BE2C (cell line): ENCODE measurements around the gene TMCO1.
"Not testable (repeated sequence)": the region's sequence is repeated elsewhere in the genome, so short reads cannot be mapped to it uniquely, and the experiment has no call there.

Experiments
- DNase-seq: peaks from one replicate; pipeline ENCODE4 v3.0.0-alpha.2; 2020
- H3K27me3 ChIP-seq: fragments of 250-450 bp; sonication (Bioruptor Pico); 2 replicates; pipeline ENCODE4 v1.5.1; 2020; ENCODE audit warnings: mild to moderate bottlenecking
- H3K36me3 ChIP-seq: fragments of 250-450 bp; sonication (Bioruptor Pico); 2 replicates; pipeline ENCODE4 v1.5.1; 2020; ENCODE audit warnings: mild to moderate bottlenecking
- H3K4me1 ChIP-seq: fragments of 250-450 bp; sonication (Bioruptor Pico); 2 replicates; pipeline ENCODE4 v1.5.1; 2020
- H3K4me3 ChIP-seq: 2 replicates; pipeline ENCODE4 v1.5.1; 2011; ENCODE audit warnings: low read depth, low read length
- H3K9me3 ChIP-seq: fragments of 250-450 bp; sonication (Bioruptor Pico); 2 replicates; pipeline ENCODE4 v1.5.1; 2020
- CTCF ChIP-seq: IDR thresholded peaks from 2 replicates; pipeline ENCODE4 v1.5.1; 2012; ENCODE audit warnings: mild to moderate bottlenecking, low read depth, low read length

The TMCO1 gene

GRCh38 chr1:165686121-165686970 is 82.3 kb downstream of the TMCO1 start:
- no peak overlapping the region for H3K4me3 ChIP-seq
- peak; percentile 15; the same call in 1 of the 2 replicates for TF ChIP-seq CTCF
- H3K9me3 ChIP-seq: no peaks in the 10 kb centered on the region
- peaks cover 14% of the 10 kb centered on the region for H3K36me3 ChIP-seq
- H3K4me1 ChIP-seq: no peaks in the 10 kb centered on the region
- DNase-seq: no peak
- H3K27me3 ChIP-seq: no peaks in the 10 kb centered on the region

GRCh38 chr1:165683848-165684485 is 84.7 kb downstream of the TMCO1 start:
- peaks cover 20% of the 10 kb centered on the region for H3K36me3 ChIP-seq
- TF ChIP-seq CTCF: no peak
- no peak for DNase-seq

GRCh38 chr1:165680773-165681172 is 87.9 kb downstream of the TMCO1 start:
- H3K4me3 ChIP-seq, H3K27me3 ChIP-seq, H3K4me1 ChIP-seq, H3K9me3 ChIP-seq, DNase-seq: not testable (repeated sequence)
- H3K36me3 ChIP-seq: peaks cover 22% of the 10 kb centered on the region

More at GRCh38 chr1:165683848-165684485, 84.7 kb downstream of the TMCO1 start:
- Histone ChIP-seq H3K9me3 (no peaks in the 10 kb centered on the region), H3K4me3 (no peak overlapping the region), H3K27me3 (no peaks in the 10 kb centered on the region), H3K4me1 (no peaks in the 10 kb centered on the region)

- Histone ChIP-seq H3K36me3 (peaks cover 22% of the 10 kb centered on the region), H3K4me1 (no peaks in the 10 kb centered on the region), H3K9me3 (no peaks in the 10 kb centered on the region), H3K27me3 (no peaks in the 10 kb centered on the region), H3K4me3 (no peak overlapping the region)
- DNase-seq: no peak
- TF ChIP-seq CTCF: no peak
Measured at GRCh38 chr1:165680303-165680702, 88.4 kb downstream of the TMCO1 start.

- H3K36me3 ChIP-seq: peaks cover 22% of the 10 kb centered on the region
- H3K4me3 ChIP-seq: no peak overlapping the region
Measured at GRCh38 chr1:165679282-165680036, 89.2 kb downstream of the TMCO1 start.

More at GRCh38 chr1:165679282-165680036, 89.2 kb downstream of the TMCO1 start:
- no peaks in the 10 kb centered on the region for H3K9me3 ChIP-seq
- TF ChIP-seq CTCF: no peak
- no peaks in the 10 kb centered on the region for H3K4me1 ChIP-seq
- no peak for DNase-seq
- no peaks in the 10 kb centered on the region for H3K27me3 ChIP-seq
